Measurements from ENCODE around the gene INS.
A peak's percentile ranks its signal among the peaks of the same experiment; 100 is the strongest.
"Not testable (repeated sequence)": the region's sequence is repeated elsewhere in the genome, so short reads cannot be mapped to it uniquely, and the experiment has no call there.

Gene INS

GRCh38 chr11:2198621-2199365 lies 37.8 kb upstream of the INS start:
- no peak for DNase-seq (ENCODE audit: low spot score)
- no peak for FAIRE-seq

- no peak for FAIRE-seq
These were observed 36.9 kb upstream of the INS start for GRCh38 chr11:2197771-2198520.

GRCh38 chr11:2196970-2197770 lies 36.2 kb upstream of the INS start:
- peak; percentile 77 for DNase-seq (ENCODE audit: low spot score)

More at GRCh38 chr11:2197771-2198520, 36.9 kb upstream of the INS start:
- DNase-seq (ENCODE audit: low spot score), result no peak

DNA sequence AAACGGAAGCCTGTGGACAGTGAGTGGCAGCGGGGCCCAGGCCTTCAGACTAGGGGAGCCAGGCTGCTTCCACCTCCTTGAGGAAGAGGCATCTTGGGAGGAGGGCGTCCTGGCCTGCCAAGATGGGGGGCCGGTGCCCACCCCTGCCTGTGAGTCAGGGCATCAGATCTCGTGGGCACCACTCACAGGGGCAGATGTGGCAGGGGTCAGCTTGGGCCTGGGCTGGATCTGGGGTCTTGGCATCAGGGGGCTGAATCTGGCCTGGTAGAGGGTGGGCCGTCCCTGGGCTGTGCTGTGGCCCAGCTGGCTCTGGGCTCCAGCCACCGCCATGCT lies 34.7 kb upstream of the INS start:
- DNase-seq (ENCODE audit: low spot score), result no peak
- FAIRE-seq, result no peak

More at GRCh38 chr11:2196970-2197770, 36.2 kb upstream of the INS start:
- FAIRE-seq, result no peak

DNA sequence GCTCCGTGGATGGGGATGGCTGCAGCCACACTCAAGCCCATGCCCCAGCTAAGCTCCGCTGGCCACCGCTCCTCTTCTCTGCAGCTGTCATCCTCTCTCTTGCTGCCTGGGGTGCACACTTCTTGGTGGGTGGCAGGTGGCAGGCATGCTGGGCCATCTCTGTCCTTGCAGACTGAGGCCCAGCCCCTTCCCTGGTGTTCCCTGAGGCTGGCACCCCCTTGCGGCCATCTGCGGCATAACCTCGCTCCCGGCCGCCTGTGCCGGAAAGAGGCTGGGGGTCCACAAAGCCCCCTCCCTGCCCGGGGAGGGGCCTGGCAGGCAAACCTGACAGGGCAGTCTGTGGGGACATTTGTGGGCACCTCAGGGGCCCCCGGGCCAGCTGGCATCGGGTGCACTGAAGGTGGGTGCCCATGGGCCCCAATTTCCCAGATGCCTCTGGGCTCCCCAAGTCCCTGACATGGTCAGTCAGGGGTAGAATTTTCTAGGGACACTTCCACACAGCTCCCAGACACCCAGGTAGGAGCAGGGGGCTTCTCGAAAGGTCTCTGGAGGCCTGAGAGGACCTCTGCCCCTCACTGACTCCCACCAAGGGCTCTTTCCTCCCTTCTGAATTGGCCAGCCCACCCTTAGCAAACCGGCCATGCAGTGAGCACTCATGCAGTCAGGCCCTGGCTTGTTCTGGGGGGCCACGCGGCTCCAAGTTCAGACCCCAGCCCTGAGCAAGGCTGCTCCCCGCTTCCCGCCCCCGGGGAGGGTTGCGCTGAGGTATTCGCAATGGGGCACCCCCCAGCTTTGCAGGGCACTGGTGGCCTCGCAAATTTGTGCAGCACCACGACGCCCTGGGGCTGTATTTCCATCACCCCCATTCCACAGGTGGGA lies 34.1 kb upstream of the INS start:
- FAIRE-seq (no peak), DNase-seq (ENCODE audit: low spot score) (peak; percentile 52)

DNA sequence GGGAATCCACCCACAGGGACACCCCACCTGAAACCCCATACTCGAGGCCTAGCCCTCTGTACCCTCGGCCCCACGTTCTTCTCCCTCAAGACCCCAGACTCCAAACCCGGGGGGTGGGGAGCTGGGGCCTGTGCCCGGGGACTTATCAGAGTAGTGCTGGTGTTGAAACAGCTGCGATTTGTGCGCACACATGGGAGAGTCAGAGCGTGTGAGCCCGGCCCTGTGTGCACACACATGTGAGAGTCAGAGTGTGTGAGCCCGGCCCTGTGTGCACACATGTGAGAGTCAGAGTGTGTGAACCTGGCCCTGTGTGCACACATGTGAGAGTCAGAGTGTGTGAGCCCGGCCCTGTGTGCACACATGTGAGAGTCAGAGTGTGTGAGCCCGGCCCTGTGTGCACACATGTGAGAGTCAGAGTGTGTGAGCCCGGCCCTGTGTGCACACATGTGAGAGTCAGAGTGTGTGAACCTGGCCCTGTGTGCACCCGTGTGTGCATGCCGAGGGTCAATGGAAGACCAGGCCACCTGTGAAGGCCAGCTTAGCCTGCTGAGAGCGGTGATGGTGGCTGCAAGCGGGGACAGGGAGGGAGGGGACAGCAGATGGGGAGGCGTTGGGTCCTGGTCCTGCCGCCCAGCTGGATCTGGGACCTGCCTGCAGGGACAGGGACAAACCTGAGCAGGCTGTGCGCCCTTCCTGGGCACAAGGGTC lies 33.0 kb upstream of the INS start:
- not testable (repeated sequence) for DNase-seq (ENCODE audit: low spot score); FAIRE-seq

DNA sequence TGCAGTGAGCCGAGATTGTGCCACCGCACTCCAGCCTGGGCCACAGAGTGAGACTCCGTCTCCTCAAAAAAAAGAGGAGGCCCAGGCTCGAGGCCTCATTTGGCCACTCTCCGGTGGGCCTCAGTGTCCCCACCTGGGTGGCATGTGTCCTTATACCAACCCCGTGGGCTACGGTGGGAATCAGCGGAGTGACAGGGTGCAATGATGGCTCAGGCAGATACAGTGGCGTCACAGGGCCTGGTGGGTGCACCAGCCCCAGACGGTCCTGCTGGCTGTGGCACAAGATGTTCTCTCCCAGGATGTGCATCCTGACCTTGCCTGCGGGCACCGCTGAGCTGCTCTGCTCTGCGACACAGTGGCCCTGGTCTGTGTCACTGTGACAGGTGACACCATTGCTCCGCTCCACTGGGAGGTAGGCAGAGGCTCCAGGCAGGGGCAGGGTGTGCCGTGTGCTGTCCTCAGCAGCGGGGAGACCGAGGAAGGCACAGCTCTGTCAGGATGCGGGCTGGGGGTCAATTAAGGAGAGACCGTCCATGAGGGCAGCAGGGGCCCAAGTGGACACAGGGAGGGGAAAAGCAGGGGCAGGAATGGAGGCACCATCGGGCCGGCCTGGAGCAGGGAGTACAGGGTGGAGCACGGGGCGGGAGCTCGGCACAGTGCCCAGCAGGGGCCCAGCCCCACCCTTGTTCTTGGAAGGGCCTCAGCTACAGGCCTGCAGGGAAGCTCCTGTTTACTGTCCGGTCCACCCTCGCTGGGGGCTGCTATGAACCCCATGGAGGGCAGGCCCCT lies 32.3 kb upstream of the INS start:
- no peak for FAIRE-seq
- no peak for DNase-seq (ENCODE audit: low spot score)

- DNase-seq (ENCODE audit: low spot score) (no peak), FAIRE-seq (no peak)
These were observed 31.4 kb upstream of the INS start for GRCh38 chr11:2192435-2192834.

- DNase-seq (ENCODE audit: low spot score) (no peak), FAIRE-seq (no peak)
These were observed 30.9 kb upstream of the INS start for GRCh38 chr11:2191883-2192282.

DNA sequence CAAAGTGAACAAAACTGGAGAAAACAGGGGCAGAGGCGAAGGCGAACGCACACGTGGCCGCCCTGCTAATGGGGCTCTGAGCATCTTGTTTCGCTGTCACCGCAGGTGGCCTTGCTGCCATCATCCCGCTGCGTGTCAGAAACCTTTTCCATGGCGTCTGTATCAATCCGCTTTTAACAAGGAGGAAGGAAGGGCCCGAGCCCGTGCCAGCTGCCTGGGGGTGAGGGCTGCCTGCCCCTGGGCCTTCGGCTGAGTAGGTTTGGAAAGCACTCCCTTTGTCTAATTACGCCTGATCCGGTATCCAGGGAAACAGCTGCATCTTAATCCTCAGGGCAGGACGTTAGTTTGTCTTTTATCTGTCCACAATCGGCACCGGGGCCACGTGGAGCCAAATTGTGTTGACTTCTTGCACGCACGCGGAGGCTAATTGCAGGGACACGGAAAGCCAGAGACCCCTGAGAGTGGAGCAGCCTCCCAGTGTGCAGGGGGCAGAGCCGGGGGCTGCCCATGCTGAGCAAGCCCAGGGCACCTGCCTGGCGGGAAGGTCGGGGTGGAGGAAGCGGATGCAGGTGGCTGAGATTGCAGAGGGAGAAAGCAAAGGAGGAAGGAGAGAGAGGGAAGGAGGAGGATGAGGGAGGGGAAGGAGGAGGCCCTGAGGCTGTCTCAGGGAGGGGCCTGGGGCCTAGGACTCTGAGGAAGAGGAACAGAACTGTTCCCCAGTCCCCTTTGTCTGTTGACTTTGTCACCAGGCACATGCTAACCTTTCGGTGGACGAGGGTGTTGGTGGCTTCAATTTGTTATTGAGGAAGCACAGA lies 29.9 kb upstream of the INS start:
- no peak for FAIRE-seq
- DNase-seq (ENCODE audit: low spot score), result no peak

GRCh38 chr11:2189938-2190656 lies 29.1 kb upstream of the INS start:
- FAIRE-seq, result no peak
- DNase-seq (ENCODE audit: low spot score), result no peak

DNA sequence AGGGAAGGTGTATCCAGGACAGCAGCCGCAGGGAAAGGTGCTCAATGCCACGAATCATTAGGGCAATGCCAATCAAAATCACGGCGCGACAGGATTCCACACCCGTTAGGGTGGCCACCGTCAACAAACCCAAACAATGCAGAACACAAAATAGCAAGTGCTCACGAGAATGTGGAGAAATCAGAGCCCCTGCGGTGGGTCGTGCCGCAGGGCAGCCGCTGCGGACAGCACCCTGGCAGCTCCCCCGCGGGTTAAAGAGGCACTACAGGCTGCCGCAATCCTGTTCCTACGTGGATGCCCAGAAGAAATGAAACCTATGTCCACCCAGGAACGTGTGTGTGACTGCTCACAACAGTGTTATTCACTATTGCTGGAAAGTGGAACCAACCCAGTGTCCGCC lies 27.7 kb upstream of the INS start:
- DNase-seq (ENCODE audit: low spot score), result no peak

GRCh38 chr11:2187280-2187707 lies 26.3 kb upstream of the INS start:
- FAIRE-seq (peak; percentile 99), DNase-seq (ENCODE audit: low spot score) (no peak)

More for the DNA sequence above, 27.7 kb upstream of the INS start:
- no peak for FAIRE-seq

DNA sequence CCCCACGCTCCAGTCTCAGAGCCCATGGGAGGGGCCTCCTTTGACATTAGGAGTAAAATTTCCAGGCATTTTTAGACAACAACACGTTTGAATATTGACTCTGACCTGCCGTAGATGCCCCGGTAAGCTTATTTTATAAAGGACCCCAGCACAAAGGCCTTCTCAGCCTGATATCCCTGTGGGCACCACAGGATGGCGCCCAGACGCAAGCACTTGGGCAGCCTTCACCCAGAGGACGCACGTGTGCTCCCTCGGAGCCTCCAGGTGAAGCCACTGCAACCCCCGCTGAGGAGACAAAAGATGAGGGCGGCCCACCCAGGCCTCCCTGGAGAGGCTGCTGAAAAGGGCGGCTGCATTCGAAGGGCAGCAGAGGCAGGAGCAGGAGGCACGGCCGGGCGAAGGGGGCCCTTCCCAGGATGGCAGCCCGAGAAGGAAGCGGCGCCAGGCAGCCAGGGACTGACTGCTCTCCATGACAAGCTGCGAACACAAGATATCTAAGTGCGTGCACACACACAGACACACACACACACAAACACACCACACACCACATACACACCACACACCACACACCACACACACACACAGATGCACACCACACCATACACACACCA lies 25.8 kb upstream of the INS start:
- peak; percentile 61 for DNase-seq (ENCODE audit: low spot score)
- no peak for FAIRE-seq

DNA sequence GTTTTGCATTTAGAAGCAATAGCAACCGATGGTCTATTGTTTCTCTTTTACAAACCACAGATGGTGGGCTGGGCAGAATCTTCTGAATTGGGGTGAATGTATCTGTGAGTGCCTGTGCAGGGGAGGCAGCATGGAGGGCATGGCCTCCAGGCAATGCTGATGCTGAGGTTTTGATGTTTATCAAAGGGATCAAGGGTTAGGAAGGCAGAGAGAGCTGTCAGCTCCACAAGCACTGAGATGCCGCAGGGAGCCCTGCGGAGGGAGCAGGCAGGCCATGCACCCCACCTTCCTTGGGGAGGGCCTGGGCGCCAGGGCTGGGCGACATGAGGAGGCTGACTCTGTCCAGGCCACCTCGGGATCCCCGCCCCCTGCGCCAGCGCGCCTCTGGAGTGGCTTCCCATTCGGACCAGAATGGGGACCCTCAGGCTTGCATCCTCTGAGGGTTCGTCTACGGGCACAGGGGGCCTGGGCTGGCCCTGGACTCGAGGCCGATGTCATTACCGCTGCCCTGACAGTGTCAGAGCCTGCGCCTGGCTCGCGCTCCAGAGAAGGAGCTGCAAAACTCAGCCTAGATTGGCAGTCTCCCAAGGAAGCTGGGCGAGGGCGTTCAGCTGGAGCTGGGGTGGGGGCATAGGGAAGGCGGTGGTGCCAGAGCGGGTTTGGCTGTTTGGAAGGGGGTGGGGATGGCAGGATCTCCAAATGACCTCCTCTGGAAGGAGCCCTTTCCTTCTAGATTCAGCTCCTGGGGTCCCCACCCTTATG lies 24.5 kb upstream of the INS start:
- DNase-seq (ENCODE audit: low spot score) (no peak), FAIRE-seq (no peak)

- DNase-seq (ENCODE audit: low spot score), result no peak
- FAIRE-seq, result no peak
These were observed 21.9 kb upstream of the INS start for GRCh38 chr11:2182692-2183474.
